Activated gamma-delta T cell treated with Interleukin-2 at 50 U/mL for 16 hours (primary cell): ENCODE results near the gene PLCH2.

ENCODE experiments used
- DNase-seq: peaks from one replicate; pipeline ENCODE4 v3.0.0-alpha.2; 2020

Gene PLCH2

DNA sequence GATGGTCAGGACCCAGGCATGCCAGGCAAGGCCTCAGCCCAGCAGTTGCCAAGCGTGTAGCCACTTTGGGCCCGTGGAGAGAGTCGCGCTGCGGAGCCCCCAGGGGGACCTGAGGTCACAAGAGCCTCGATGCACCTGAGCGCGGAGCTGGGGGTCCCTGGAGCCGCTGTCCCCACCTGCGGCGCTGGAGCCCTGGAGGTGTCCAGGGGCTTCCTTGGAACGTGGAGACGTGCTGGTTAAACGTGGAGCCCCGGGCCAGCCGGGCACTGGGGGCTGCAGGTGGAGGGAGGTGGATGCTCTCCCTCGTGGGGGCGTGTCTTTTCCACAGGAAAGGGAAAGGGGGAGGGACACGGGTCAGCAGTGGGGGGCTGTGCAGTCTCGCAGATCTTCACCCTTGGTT, 3.1 kb downstream of the PLCH2 start:
- DNase-seq: no peak

DNA sequence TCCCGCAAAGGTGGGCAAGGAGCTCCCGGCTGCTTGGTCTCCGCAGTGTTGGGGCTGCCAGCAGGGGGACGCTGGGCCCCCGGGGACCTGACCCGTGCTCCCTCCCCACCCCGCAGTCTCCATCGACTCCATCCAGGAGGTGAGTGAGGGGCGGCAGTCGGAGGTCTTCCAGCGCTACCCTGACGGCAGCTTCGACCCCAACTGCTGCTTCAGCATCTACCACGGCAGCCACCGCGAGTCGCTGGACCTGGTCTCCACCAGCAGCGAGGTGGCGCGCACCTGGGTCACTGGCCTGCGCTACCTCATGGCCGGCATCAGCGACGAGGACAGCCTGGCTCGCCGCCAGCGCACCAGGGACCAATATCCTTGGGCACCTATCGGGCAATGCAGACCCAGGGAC, 3.5 kb downstream of the PLCH2 start:
- DNase-seq: no peak

- DNase-seq: no peak
Measured at GRCh38 chr1:2480236-2480985, 4.3 kb downstream of the PLCH2 start.

DNA sequence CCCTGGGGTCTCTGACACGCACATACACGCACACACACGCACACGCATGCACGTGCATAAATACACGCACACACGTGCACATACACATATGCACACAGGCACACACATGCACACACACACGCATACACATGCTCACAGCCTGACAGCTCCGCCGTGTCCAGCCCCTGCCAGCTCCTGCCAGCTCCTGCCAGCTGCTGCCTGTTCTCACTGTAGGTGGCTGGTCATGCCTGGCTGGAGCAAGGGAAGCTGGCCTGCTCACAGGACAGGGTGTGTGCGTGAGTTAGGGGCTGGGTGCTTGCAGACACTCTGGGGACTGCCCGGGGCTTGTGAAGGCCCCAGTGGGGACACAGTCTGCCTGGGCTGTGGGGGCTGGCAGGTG, 4.9 kb downstream of the PLCH2 start:
- no peak for DNase-seq

DNA sequence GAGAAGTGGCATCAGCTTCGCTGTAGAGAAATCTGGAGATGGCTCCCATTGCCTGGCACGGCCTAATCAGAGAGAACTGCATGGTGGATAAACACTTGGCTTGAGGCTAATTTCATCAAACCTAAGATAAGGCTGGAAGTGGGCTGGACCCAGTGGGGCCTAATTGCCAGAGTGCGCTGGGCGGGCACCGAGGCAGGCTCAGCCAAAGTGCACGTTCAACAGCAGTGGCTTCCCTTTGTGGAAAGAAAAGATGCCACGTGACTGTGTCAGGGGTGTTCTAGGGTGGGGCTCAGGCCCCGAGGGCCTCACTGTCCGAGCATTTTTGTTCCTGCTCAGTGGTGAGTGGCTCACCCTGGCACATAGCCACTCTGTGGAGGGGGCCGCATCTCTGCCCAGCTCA, 5.8 kb downstream of the PLCH2 start:
- DNase-seq: no peak

- no peak for DNase-seq
Measured at GRCh38 chr1:2482588-2482987, 6.5 kb downstream of the PLCH2 start.

GRCh38 chr1:2483026-2483425, 6.9 kb downstream of the PLCH2 start:
- DNase-seq: no peak

DNA sequence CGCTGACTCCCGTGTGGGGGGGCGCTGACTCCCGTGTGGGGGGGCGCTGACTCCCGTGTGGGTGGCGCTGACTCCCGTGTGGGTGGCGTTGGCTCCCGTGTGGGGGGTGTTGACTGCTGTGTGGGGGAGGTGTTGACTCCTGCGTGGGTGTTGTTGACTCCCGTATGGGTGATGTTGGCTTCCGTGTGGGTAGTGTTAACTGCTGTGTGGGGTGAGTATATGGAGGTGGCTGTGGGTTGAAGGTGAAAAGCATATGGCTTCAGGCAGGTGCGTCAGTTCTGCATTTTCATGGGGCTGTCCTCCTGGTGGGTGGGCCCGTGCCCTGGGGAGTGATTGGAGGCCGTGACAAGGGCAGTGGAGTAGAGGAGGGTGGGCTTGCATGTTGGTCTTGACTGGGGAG, 7.9 kb downstream of the PLCH2 start:
- DNase-seq: no peak

DNA sequence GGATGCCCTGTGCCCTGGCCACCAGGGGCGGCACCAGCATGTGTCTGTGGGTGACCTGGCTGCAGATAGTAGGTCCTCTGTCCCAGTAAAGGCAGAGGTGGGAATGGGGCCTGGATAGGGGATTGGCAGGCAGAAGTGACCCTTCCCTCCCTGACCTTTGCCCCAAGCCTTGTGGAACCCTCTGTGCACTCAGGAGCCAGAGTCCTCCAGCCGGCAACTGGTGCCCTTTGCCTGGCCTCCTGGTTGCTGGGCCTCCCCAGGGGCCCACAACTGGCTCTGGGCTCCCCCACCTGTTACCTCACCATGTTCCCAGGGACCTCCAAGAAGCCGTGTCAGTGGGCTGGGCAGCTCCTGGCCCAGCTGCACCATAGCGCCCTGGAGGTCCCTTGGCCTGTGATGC, 10.0 kb downstream of the PLCH2 start:
- no peak for DNase-seq

DNA sequence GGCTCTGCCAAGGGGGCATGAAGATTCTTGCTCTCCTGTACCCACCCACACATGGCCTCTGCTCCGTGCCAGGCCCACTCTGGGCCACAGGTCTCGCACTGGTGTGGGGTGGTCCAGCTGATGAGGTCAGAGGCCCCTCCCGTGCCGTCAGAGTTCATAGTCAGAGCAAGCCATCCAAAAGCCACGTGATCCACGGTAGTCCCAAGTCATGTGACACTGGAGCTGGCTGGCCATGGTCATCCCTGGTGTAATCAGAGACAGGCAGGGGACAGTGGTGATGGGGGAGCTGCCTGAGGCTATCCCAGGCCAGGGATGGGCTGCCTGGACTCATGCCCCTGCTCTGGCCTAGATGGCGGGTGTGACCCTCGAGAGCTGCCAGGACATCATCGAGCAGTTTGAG, 10.5 kb downstream of the PLCH2 start:
- DNase-seq: no peak

GRCh38 chr1:2488688-2489087, 12.6 kb downstream of the PLCH2 start:
- DNase-seq: no peak

DNA sequence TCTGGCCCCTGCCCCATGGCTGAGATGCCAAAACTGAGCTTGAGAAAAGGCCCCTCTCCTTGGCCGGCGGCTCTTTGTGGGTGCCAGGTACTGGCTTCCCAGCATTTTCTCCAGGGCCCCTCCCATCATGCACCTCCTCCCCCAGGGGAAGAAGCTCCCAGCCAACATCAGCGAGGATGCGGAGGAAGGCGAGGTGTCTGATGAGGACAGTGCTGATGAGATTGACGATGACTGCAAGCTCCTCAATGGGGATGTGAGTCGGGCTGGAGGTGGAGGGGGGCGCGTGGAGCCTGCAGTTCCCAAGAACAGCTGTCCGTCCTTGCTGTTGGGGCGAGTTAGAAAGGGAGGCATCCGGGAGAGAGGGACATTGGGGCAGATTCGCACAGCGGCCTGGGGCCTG, 13.5 kb downstream of the PLCH2 start:
- DNase-seq: no peak

DNA sequence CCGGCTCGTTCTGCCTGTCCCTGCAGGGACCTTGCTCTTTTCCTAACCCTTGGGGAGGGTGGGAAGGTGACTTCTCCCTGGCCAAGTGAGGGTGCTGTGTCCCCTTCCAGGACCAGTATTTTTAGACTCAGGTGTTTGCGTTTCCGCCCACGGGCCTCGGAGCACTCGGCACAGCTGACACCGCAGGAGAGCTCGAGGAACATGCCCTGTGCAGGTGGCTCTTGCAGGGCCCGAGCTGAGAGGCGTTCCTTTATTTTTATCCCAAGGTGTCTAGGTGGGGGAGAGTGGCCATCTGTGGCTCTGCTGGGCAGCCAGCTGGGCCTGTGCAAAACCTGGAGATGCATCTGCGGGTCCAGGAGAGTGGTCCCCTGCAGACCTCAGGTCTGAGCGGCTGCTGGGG, 16.0 kb downstream of the PLCH2 start:
- DNase-seq: no peak

DNA sequence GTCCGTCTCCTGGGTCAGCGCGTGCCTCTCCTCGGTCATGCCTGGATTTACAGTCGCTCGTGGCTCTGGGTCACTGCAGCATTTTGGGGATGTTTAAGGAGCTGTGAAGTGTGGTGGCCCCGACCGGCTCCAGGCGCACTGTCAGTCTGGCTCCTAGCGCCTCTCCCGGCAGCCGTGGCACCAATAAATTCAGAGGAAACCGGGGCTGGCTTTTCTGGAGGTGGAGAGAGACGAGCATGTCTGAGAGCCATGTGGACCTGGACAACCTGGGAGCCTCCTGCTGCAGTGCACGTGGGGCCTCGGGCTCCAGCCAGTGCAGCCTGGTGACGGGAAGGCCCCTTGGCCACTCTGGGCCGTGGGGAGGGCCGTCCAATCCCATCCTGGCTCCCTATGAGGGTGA, 17.1 kb downstream of the PLCH2 start:
- DNase-seq: no peak

DNA sequence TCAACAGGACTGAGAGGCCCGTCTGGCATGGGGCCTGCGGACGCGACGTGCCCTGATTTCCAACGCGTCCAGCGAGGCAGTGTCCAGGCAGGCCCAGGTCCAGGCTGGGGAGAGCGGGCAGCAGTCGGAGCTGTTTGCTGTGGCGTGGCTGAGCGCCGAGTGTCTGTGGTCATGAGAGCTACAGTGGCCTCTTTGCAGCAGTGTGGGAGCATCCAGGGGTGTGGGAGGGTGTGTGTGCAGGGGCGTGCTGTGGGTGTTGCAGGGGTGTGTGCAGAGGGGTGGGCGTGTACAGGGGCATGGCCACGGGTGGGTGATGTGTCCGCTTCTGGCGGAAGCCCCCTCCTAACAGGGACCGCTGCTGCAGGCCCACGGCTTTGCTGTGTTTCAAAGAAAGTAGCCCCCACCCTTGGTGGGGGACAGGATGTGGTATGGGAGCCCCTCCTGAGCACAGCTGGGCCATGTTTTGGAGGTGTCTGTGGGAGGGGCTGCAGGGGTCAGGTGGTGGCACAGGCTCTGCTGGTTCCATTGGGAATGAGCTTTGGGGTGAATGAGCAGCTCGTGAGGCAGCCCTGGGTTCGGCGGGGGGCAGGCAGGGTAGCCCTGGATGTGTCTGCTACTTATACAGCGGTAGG, 17.7 kb downstream of the PLCH2 start:
- DNase-seq: peak; percentile 53

DNA sequence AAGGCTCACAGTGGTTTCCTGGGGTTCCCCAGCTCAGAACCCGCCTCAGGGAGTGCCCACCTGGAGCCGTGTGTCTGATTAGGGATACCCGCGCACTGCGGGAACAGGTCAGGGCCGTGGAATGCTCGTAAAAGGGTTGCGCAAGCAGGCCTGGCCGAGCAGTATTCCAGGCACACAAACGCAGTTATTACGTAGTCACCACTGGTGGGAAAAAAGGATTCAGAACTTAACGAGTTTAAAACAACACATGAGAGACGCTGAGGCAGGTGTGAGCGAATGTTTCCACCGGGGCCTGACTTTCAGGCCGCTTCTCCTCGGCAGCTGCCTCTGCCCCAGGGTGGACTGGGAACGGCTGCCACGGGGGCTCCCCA, 18.2 kb downstream of the PLCH2 start:
- DNase-seq: no peak

- no peak for DNase-seq
Measured at GRCh38 chr1:2495026-2495425, 18.9 kb downstream of the PLCH2 start.

DNA sequence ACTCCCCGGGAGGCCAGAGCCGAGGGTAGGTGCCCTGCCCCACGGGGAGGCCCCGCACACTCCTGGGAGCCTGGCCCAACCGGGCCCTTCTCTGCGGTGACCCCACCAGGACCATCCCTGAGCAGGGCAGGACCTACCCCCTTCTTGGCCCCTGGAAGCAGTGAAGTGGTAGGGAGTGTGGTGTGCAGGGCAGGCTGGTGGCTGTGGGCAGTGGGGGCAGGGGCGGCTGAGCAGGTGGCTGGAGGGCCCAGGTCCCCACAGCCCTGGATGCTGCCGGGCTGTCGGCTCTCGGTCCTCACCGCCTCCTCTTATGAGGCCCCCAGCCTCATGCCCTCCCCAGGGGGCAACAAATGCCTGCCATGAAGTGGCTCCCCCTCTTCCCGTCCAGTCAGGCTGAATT, 19.5 kb downstream of the PLCH2 start:
- DNase-seq: no peak

DNA sequence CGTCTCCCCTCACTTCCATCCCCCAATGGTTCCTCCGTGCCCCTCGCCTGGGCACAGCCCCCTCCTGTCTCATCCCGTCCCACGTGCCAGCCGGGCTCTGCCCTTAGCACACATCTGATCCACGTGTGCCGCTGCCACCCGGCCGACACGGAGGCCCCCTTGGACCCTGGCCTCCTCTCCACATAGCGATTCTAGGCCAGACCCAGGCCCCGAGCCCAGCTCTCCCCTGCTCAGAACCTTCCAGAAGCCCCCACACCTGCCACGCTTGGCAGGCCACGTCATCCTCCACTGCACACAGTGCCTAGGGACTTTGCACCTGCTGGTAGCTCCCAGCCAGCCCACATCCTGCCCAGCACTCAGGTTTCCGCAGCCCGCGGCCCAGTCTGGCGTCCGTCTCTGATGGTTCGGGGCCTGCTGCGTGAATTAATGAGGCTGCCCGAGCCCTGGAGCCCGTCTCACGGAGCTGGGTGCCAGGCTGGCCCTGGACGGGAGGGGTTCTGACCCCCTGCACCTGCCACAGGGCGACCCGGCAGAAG, 20.1 kb downstream of the PLCH2 start:
- DNase-seq: peak; percentile 61

- no peak for DNase-seq
Measured at GRCh38 chr1:2496746-2497145, 20.7 kb downstream of the PLCH2 start.

DNA sequence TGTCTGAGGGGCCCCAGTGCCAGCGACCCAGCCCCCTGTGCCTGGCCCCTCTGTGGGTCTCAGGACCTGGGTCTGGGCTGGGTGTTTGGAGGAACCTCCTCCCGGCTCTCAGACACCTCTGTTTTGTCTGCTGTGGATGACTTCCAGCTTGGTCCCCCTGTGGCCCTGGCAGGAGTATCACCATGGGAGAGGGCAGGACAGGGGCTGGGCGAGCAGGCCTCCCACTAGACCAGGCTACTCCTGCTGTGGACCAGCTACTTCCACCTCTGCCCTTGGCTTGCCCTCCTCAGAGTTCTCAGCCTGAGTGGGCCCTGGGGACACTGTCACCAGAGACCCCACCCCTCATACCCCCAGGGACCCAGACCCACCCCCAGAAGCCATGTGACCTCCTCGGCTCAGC, 21.8 kb downstream of the PLCH2 start:
- DNase-seq: no peak

- no peak for DNase-seq
Measured at GRCh38 chr1:2498648-2499047, 22.6 kb downstream of the PLCH2 start.

DNA sequence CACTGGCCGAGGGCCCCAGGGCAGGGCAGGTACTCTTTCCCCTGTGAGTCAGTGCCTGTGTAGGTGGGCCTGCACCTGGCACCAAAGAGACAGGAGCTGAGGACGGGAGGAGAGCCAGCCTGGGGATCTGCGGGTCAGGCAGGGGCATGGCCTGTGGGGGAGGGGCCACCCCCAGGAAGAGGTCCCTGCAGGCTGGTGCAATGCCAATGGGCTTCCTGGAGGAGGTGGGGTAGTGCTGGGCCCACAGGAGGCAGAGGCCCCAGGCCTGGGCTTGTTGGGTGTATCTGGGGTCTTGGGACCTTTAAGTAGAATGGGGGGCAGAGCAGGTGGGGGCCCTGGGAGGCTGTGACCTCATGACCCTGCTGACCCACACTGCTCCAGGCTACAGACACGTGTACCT, 23.2 kb downstream of the PLCH2 start:
- DNase-seq: no peak

DNA sequence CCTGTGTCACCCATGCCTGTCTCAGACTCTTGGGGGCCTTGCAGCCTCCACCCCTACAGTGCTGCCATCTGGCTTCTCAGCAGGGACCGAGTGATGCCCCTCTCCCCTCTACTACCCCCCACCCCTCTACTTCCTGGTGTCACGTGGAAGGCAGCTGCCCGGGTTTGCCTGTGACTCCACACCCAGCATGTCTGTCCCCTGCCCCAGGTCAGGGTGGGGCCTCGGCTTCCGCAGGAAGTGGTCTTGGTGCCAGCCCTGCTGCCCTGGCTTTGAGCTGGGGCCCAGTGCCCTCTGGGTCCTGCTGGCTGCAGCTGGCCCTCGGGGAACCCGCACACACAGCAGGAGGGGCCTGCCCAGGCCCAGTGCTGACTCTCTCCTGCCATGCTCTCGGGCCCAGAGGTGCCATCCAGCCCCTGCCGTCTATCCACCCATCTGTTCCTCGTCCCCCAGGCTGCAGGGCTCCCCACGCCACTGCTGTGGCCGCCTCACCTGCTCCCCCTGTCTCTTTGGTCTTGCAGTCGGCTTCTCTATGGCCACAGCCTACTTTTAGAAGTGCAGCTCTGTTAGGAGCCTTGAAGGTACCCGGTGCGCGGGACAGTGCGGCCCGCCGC, 24.0 kb downstream of the PLCH2 start:
- peak; percentile 50 for DNase-seq
